B cell (primary cell): ENCODE data around the gene CALR. TPM values are rescaled to one million over a fixed set of nuclear protein-coding genes. Genes with fewer than 3 reads are reported as not detected.
A peak's percentile ranks its signal among the peaks of the same experiment; 100 is the strongest.
"Not testable (repeated sequence)": the region's sequence is repeated elsewhere in the genome, so short reads cannot be mapped to it uniquely, and the experiment has no call there.

Source experiments
- ATAC-seq: fragments of 200-7000 bp; cut with Tn5 transposase; one replicate; pipeline ENCODE4 v1.10.0; 2021; ENCODE audit warnings: low read depth, mild to moderate bottlenecking, moderate number of reproducible peaks, moderate library complexity
- CTCF ChIA-PET: fragments of 350-600 bp; sonication (Branson Sonifier 250); formaldehyde crosslinking; loops from one replicate; lab custom pipeline; 2021; ENCODE audit warnings: antibody characterized with exemption, inconsistent platforms; lab: Charles Lee
- POLR2A ChIA-PET: fragments of 350-600 bp; sonication (Branson Sonifier 250); formaldehyde crosslinking; loops from one replicate; lab custom pipeline; 2021; ENCODE audit warnings: antibody characterized with exemption; lab: Charles Lee
- DNase-seq: peaks from one replicate; pipeline ENCODE4 v3.0.0; 2013
- H2AFZ ChIP-seq: 2 replicates; pipeline ENCODE4 v1.6.1; 2012; ENCODE audit warnings: mild to moderate bottlenecking, low read depth, low read length; ENCODE audit not compliant: insufficient read depth, poor library complexity, severe bottlenecking
- H3K27ac ChIP-seq, 2 donors: 1 replicate in 1 of 2; 2 replicates in 1 of 2; pipeline ENCODE4 v1.5.1; 2012 to 2013; ENCODE audit warnings: low read length in 2 of 2, mild to moderate bottlenecking in 2 of 2, moderate library complexity in 1 of 2
- H3K27me3 ChIP-seq, 4 experiments: fragments of 200-600 bp in 1 of 4; sonication (generic) in 1 of 4; replicated peaks in 1 of 4; 1 replicate in 2 of 4; 2 replicates in 2 of 4; pipeline versions ENCODE4 v1.6.1 to v1.7.0; 2013 to 2016; ENCODE audit warnings: low read length in 3 of 4, mild to moderate bottlenecking in 2 of 4, mixed read lengths in 1 of 4, moderate library complexity in 1 of 4; ENCODE audit not compliant: insufficient read depth in 4 of 4, control insufficient read depth in 3 of 4; ENCODE audit errors: control extremely low read depth in 1 of 4
- H3K36me3 ChIP-seq, 2 experiments: replicated peaks in 1 of 2; 1 replicate in 1 of 2; 2 replicates in 1 of 2; pipeline versions ENCODE4 v1.6.1 to v1.7.1; 2013; ENCODE audit warnings: low read length in 1 of 2; ENCODE audit not compliant: insufficient read depth in 2 of 2, control insufficient read depth in 1 of 2; ENCODE audit errors: control extremely low read depth in 1 of 2, extremely low read depth in 1 of 2
- H3K4me1 ChIP-seq, 2 donors: fragments of 200-600 bp in 1 of 2; sonication (generic) in 1 of 2; 1 replicate in 1 of 2; 2 replicates in 1 of 2; pipeline versions ENCODE4 v1.5.1 to v1.6.1; 2013 to 2017; ENCODE audit warnings: low read length in 2 of 2; ENCODE audit not compliant: control insufficient read depth in 2 of 2, insufficient read depth in 2 of 2
- H3K4me2 ChIP-seq: replicated peaks from 2 replicates; pipeline ENCODE3; 2012; ENCODE audit warnings: mild to moderate bottlenecking, low read depth, low read length; ENCODE audit not compliant: poor library complexity, severe bottlenecking
- H3K4me3 ChIP-seq, 5 experiments: fragments of 200-600 bp in 1 of 5; sonication (generic) in 1 of 5; 1 replicate in 3 of 5; 2 replicates in 2 of 5; pipeline versions ENCODE4 v1.5.1 to v1.7.0; 2011 to 2016; ENCODE audit warnings: low read length in 4 of 5, mild to moderate bottlenecking in 4 of 5, low read depth in 2 of 5, control low read depth in 1 of 5, moderate library complexity in 1 of 5; ENCODE audit not compliant: insufficient read depth in 1 of 5; ENCODE audit errors: control extremely low read depth in 1 of 5, extremely low read depth in 1 of 5
- H3K79me2 ChIP-seq: fragments of 200-600 bp; sonication (generic); one replicate; pipeline ENCODE4 v1.6.0; 2016; ENCODE audit warnings: low read length; ENCODE audit not compliant: control insufficient read depth, insufficient read depth
- H3K9ac ChIP-seq: fragments of 200-600 bp; sonication (generic); 2 replicates; pipeline ENCODE4 v1.6.1; 2017; ENCODE audit warnings: mild to moderate bottlenecking, low read length, moderate library complexity
- H3K9me3 ChIP-seq, 3 donors: one replicate each; pipeline versions ENCODE4 v1.6.1 to v1.7.1; 2013; ENCODE audit warnings: low read length in 2 of 3; ENCODE audit not compliant: control insufficient read depth in 2 of 3, insufficient read depth in 1 of 3; ENCODE audit errors: control extremely low read depth in 1 of 3
- H4K20me1 ChIP-seq: 2 replicates; pipeline ENCODE4 v1.6.0; 2012; ENCODE audit warnings: mild to moderate bottlenecking, low read length; ENCODE audit not compliant: insufficient read depth, control insufficient read depth, poor library complexity, severe bottlenecking
- H3K27ac Mint-ChIP-seq: one replicate; pipeline ENCODE4 v1.8.0; 2021; ENCODE audit warnings: mixed read lengths
- H3K27me3 Mint-ChIP-seq: one replicate; pipeline ENCODE4 v1.8.0; 2021; ENCODE audit warnings: mixed read lengths
- H3K4me1 Mint-ChIP-seq: one replicate; pipeline ENCODE4 v1.8.0; 2021; ENCODE audit warnings: mixed read lengths
- H3K4me3 Mint-ChIP-seq: one replicate; pipeline ENCODE4 v1.8.0; 2021; ENCODE audit warnings: mixed read lengths
- H3K9me3 Mint-ChIP-seq: one replicate; pipeline ENCODE4 v1.8.0; 2022; ENCODE audit warnings: mixed read lengths; ENCODE audit not compliant: insufficient read depth
- CTCF ChIP-seq: fragments of 200-600 bp; IDR thresholded peaks from one replicate; pipeline ENCODE4 v1.8.0; 2022; ENCODE audit warnings: antibody characterized with exemption, mild to moderate bottlenecking
- EZH2 ChIP-seq: IDR thresholded peaks from 2 replicates; pipeline ENCODE4 v1.6.1; 2012; ENCODE audit warnings: borderline replicate concordance, low read depth, mild to moderate bottlenecking, moderate library complexity, low read length; ENCODE audit not compliant: insufficient read depth, poor library complexity, severe bottlenecking
- WGBS: methylation state at CpG from one replicate; pipeline ENCODE4 v1.1.5; 2013; ENCODE audit warnings: missing lambda C conversion rate; ENCODE audit not compliant: insufficient coverage; 5-methylcytosine and 5-hydroxymethylcytosine counted together
- intact Hi-C: fragments of 100-400 bp; cut with micrococcal nuclease; formaldehyde crosslinking; loops from one replicate; pipeline ENCODE4 v1.10.0; 2022
- polyA minus RNA-seq: library from RNA; depleted of rRNA, polyadenylated mRNA; stranded (reverse); fragments of >200 nt; gene quantifications from 2 replicates; pipeline ENCODE4 v1.2.3, GENCODE V29; 2012
- polyA plus RNA-seq: library from polyadenylated mRNA; depleted of rRNA; stranded (reverse); fragments of >200 nt; gene quantifications from 2 replicates; pipeline ENCODE4 v1.2.3, GENCODE V29; 2012
- total RNA-seq, 2 donors: library from RNA; stranded (reverse); fragments of 120-200 nt in 1 of 2; gene quantifications; 1 replicate in 1 of 2; 2 replicates in 1 of 2; pipeline versions ENCODE4 v1.2.3 to v1.2.4, GENCODE V29; 2013 to 2022

Gene CALR
- total RNA-seq (214 and 237 TPM in 2 replicates), polyA plus RNA-seq (385 and 709 TPM in 2 replicates), polyA minus RNA-seq (511 and 571 TPM in 2 replicates)
- total RNA-seq (2013): 394 TPM

GRCh38 chr19:12937927-12938778 is at the start of gene CALR:
Gene CALR (plus strand): TSS chr19:12938609. CDS start chr19:12938680, 71 bp downstream.
- peak within 1 kb of the TSS; percentile 96 for H3K27ac Mint-ChIP-seq

GRCh38 chr19:12890299-12890786 is 48.1 kb upstream of the CALR start:
- H3K9ac ChIP-seq: peak overlapping the region; percentile 28
- H3K9me3 ChIP-seq, ATAC-seq, H3K9me3 Mint-ChIP-seq, H4K20me1 ChIP-seq, H3K27me3 Mint-ChIP-seq, H3K27me3 ChIP-seq, DNase-seq: not testable (repeated sequence)
- peak overlapping the region; percentile 95 for H3K27ac Mint-ChIP-seq
- peak overlapping the region; percentile 98 for H3K4me2 ChIP-seq
- peak overlapping the region; percentile 69 for H2AFZ ChIP-seq
- 28% methylated on average over 8 of the region's 10 CpGs for WGBS
- peaks cover 0 to 12% of the 10 kb centered on the region in 2 experiments for H3K36me3 ChIP-seq
- peaks cover 31% of the 10 kb centered on the region for H3K4me1 Mint-ChIP-seq
- ChIA-PET POLR2A (interaction anchor here (0.6 to 2.3 kb wide), 12 partner anchors 8 to 557 kb away, joined by 3 to 10 read pairs (median 4); partner anchors contain the start of genes CALR, DNASE2, FARSA and SYCE2), CTCF (interaction anchor here (0.6 to 2.6 kb wide), 13 partner anchors 9 to 387 kb away, joined by 3 to 16 read pairs (median 4); partner anchors contain the start of genes DNASE2, RNASEH2A, SYCE2 and TNPO2)
- H3K4me3 ChIP-seq: peak overlapping the region; percentile 23 to 85 (median 34)
- peaks cover 13% of the 10 kb centered on the region for H3K79me2 ChIP-seq
- H3K4me1 ChIP-seq: peaks cover 15 to 26% of the 10 kb centered on the region in 2 donors
- H3K27ac ChIP-seq: peak overlapping the region; percentile 63 to 80
- H3K4me3 Mint-ChIP-seq: peak overlapping the region; percentile 99
- intact Hi-C loops: loop anchor here (1.0 kb wide), 4 partner anchors 9 to 75 kb away; partner anchors contain the start of genes DNASE2, RAD23A and SYCE2

More at GRCh38 chr19:12937927-12938778, at the start of gene CALR:
- ChIA-PET CTCF (interaction anchor here (0.7 to 1.4 kb wide), 6 partner anchors 9 to 155 kb away, joined by 3 to 11 read pairs (median 3); no protein-coding TSS in a partner anchor), POLR2A (interaction anchor here (0.6 to 1.7 kb wide), 7 partner anchors 10 to 1014 kb away, joined by 3 to 9 read pairs (median 4); partner anchors contain the start of genes FBXW9, GCDH and SYCE2)
- Mint-ChIP-seq H3K9me3 (no peaks in the 10 kb centered on the region), H3K27me3 (no peaks in the 10 kb centered on the region), H3K4me3 (peak within 1 kb of the TSS; percentile 98), H3K4me1 (peaks cover 55% of the 10 kb centered on the region)
- peak within 1 kb of the TSS; percentile 69 for H2AFZ ChIP-seq
- H3K9ac ChIP-seq: peak within 1 kb of the TSS; percentile 99
- no peaks in the 10 kb centered on the region for H3K27me3 ChIP-seq
- H3K27ac ChIP-seq: peak within 1 kb of the TSS; percentile 79 to 97
- H3K9me3 ChIP-seq: no peaks in the 10 kb centered on the region
- H3K79me2 ChIP-seq: peaks cover 59% of the 10 kb centered on the region
- peaks cover 38 to 58% of the 10 kb centered on the region in 2 donors for H3K4me1 ChIP-seq
- peaks cover 41% of the 10 kb centered on the region for H4K20me1 ChIP-seq
- WGBS: under 1% methylated on average over 62 of the region's 63 CpGs
- peaks cover 0 to 34% of the 10 kb centered on the region in 2 experiments for H3K36me3 ChIP-seq
- H3K4me3 ChIP-seq: peak within 1 kb of the TSS; percentile 77 to 95 (median 93)
- peak within 1 kb of the TSS; percentile 89 for H3K4me2 ChIP-seq
- TF ChIP-seq CTCF (no peak), EZH2 (no peak)
- ATAC-seq (peak; percentile 86), DNase-seq (peak; percentile 100)
- intact Hi-C loops: loop anchor here (1.0 to 2.0 kb wide), 4 partner anchors 19 to 47 kb away; partner anchors contain the start of genes GADD45GIP1, GCDH and SYCE2
